SH-SY5Y (cell line): ENCODE measurements around the gene COX19.

Experiments
- GATA2 ChIP-seq: IDR thresholded peaks from 2 replicates; pipeline ENCODE4 v1.6.1; 2011; ENCODE audit warnings: mild to moderate bottlenecking, low read depth, low read length
- GATA3 ChIP-seq: IDR thresholded peaks from 2 replicates; pipeline ENCODE4 v1.6.1; 2011; ENCODE audit warnings: low read depth, mild to moderate bottlenecking, low read length, moderate library complexity

Gene COX19

GRCh38 chr7:979886-980571, 4.7 kb upstream of the COX19 start:
- no peak for TF ChIP-seq GATA3
- no peak for TF ChIP-seq GATA2

GRCh38 chr7:979151-979550, 3.8 kb upstream of the COX19 start:
- TF ChIP-seq GATA2 (no peak), GATA3 (no peak)

GRCh38 chr7:978416-979091, 3.2 kb upstream of the COX19 start:
- TF ChIP-seq GATA2 (no peak), GATA3 (no peak)

- no peak for TF ChIP-seq GATA3
- TF ChIP-seq GATA2: no peak
These were observed 2.6 kb upstream of the COX19 start for GRCh38 chr7:978049-978346.

- no peak for TF ChIP-seq GATA3
- TF ChIP-seq GATA2: no peak
These were observed 2.1 kb upstream of the COX19 start for GRCh38 chr7:977326-978048.

GRCh38 chr7:976901-977325, 1.6 kb upstream of the COX19 start:
- TF ChIP-seq GATA3 (no peak), GATA2 (no peak)

GRCh38 chr7:975702-976473, 539 bp upstream of the COX19 start:
- no peak for TF ChIP-seq GATA2
- no peak for TF ChIP-seq GATA3

- TF ChIP-seq GATA3: no peak
- no peak for TF ChIP-seq GATA2
These were observed 1.2 kb downstream of the COX19 start for GRCh38 chr7:974172-974571.

GRCh38 chr7:973312-973711, 2.0 kb downstream of the COX19 start:
- TF ChIP-seq GATA3 (no peak), GATA2 (no peak)

GRCh38 chr7:972676-973309, 2.6 kb downstream of the COX19 start:
- TF ChIP-seq GATA2 (no peak), GATA3 (no peak)

GRCh38 chr7:972110-972509, 3.2 kb downstream of the COX19 start:
- TF ChIP-seq GATA2 (no peak), GATA3 (no peak)

- TF ChIP-seq GATA2: no peak
- no peak for TF ChIP-seq GATA3
These were observed 4.6 kb downstream of the COX19 start for GRCh38 chr7:970744-971143.

- TF ChIP-seq GATA3 (no peak), GATA2 (no peak)
These were observed 5.9 kb downstream of the COX19 start for GRCh38 chr7:969403-969802.
